HepG2 (cell line): ENCODE results near the gene CFAP69. TPM values are rescaled to one million over a fixed set of nuclear protein-coding genes. Genes with fewer than 3 reads are reported as not detected.

ENCODE experiments used
- ATAC-seq: fragments of 200-7000 bp; cut with Tn5 transposase; 3 replicates; pipeline ENCODE4 v1.9.1; 2020; ENCODE audit warnings: mild to moderate bottlenecking, moderate library complexity
- BruUV-seq: library from RNA; stranded (reverse); fragments of 400-500 nt; replicated peaks from 2 replicates; lab custom pipeline; 2021; lab: Mats Ljungman, UMichigan
- CTCF ChIA-PET: fragments of 300-600 bp; formaldehyde crosslinking; extraction: SDS; loops from one replicate; lab custom pipeline; 2021; ENCODE audit warnings: low total read pairs, inconsistent platforms, low intra/inter-chr PET ratio; lab: Yijun Ruan, JAX
- POLR2A ChIA-PET: fragments of 350-600 bp; sonication (Branson Sonifier 250); formaldehyde crosslinking; loops from one replicate; lab custom pipeline; 2020; ENCODE audit warnings: antibody characterized with exemption, inconsistent platforms; lab: Yijun Ruan, JAX
- DNase-seq: peaks from one replicate; pipeline ENCODE4 v3.0.0-alpha.2; 2015; ENCODE audit warnings: low spot score
- FAIRE-seq: peaks from 3 replicates; lab custom pipeline; 2011; peaks lifted over from hg19 to GRCh38; lab: Jason Lieb, UNC
- H2AFZ ChIP-seq: one replicate; pipeline ENCODE4 v1.6.1; 2011; ENCODE audit warnings: low read length, inconsistent platforms
- H3K27ac ChIP-seq: fragments of 300-600 bp; 3 replicates; pipeline ENCODE4 v1.8.0; 2011; ENCODE audit warnings: mixed run types, mild to moderate bottlenecking, mixed read lengths, low read length, inconsistent platforms; ENCODE audit not compliant: insufficient read depth; ENCODE audit errors: extremely low read length
- H3K27me3 ChIP-seq, 2 experiments: fragments of 200-600 bp in 1 of 2; 2 replicates in 1 of 2; 3 replicates in 1 of 2; pipeline versions ENCODE4 v1.6.0 to v1.8.0; 2011; ENCODE audit warnings: low read length in 2 of 2, mild to moderate bottlenecking in 2 of 2, moderate library complexity in 2 of 2, inconsistent platforms in 1 of 2; ENCODE audit not compliant: insufficient read depth in 2 of 2, control insufficient read depth in 1 of 2
- H3K36me3 ChIP-seq, 2 experiments: fragments of 200-600 bp in 1 of 2; replicated peaks in 1 of 2; 2 replicates in 1 of 2; 3 replicates in 1 of 2; pipeline versions ENCODE4 v1.5.1 to v1.8.0; 2011; ENCODE audit warnings: low read length in 2 of 2, inconsistent platforms in 1 of 2; ENCODE audit not compliant: insufficient read depth in 2 of 2, control insufficient read depth in 1 of 2
- H3K4me1 ChIP-seq: 2 replicates; pipeline ENCODE4 v1.5.1; 2012; ENCODE audit warnings: low read length, inconsistent platforms; ENCODE audit not compliant: insufficient read depth
- H3K4me2 ChIP-seq: 2 replicates; pipeline ENCODE4 v1.6.0; 2011; ENCODE audit warnings: low read depth, low read length, inconsistent platforms
- H3K4me3 ChIP-seq, 3 experiments: fragments of 200-600 bp in 1 of 3; sonication (generic), shearing (Covaris generic) in 1 of 3; replicated peaks in 1 of 3; 2 replicates each; pipeline ENCODE4 v1.5.1; 2011 to 2016; ENCODE audit warnings: low read length in 3 of 3, inconsistent platforms in 2 of 3, low read depth in 2 of 3, mild to moderate bottlenecking in 2 of 3, control low read depth in 1 of 3, mixed read lengths in 1 of 3; ENCODE audit not compliant: insufficient read depth in 1 of 3
- H3K79me2 ChIP-seq: one replicate; pipeline ENCODE4 v1.6.1; 2011; ENCODE audit warnings: low read length, inconsistent platforms; ENCODE audit not compliant: insufficient read depth
- H3K9ac ChIP-seq: 2 replicates; pipeline ENCODE4 v1.6.0; 2011; ENCODE audit warnings: mild to moderate bottlenecking, low read depth, low read length, inconsistent platforms; ENCODE audit not compliant: insufficient read depth
- H3K9me3 ChIP-seq: 2 replicates; pipeline ENCODE4 v1.5.1; 2012; ENCODE audit warnings: mild to moderate bottlenecking, low read length
- H4K20me1 ChIP-seq: 2 replicates; pipeline ENCODE4 v1.6.0; 2011; ENCODE audit warnings: inconsistent platforms, mild to moderate bottlenecking, low read length, moderate library complexity; ENCODE audit not compliant: insufficient read depth
- GMEB1 ChIP-seq: sonication (generic); formaldehyde crosslinking; IDR thresholded peaks from 2 replicates; pipeline ENCODE4 v1.5.1; 2020; ENCODE audit warnings: missing genetic modification reagents, mild to moderate bottlenecking, borderline replicate concordance
- KDM6A ChIP-seq: IDR thresholded peaks from 2 replicates; pipeline ENCODE4 v1.6.1; 2016; ENCODE audit warnings: low read depth
- ZBTB26 ChIP-seq: IDR thresholded peaks from 2 replicates; pipeline ENCODE4 v1.6.1; 2016; ENCODE audit warnings: missing compliant biosample characterization, missing genetic modification reagents, borderline replicate concordance
- ZNF256 ChIP-seq: sonication (generic); formaldehyde crosslinking; conservative IDR thresholded peaks from 2 replicates; pipeline ENCODE4 v1.4.0; 2020; ENCODE audit warnings: missing genetic modification reagents
- WGBS: methylation state at CpG from one replicate; pipeline ENCODE4 v1.1.6; 2017; ENCODE audit warnings: low lambda C conversion rate; 5-methylcytosine and 5-hydroxymethylcytosine counted together
- in situ Hi-C: cut with HindIII; loops from 2 replicates; pipeline ENCODE4 v1.10.0; 2017; ENCODE audit warnings: low pct_unique_long_range_greater_than_20kb; ENCODE audit not compliant: extremely low pct_ligation_motif_present
- intact Hi-C: fragments of 100-400 bp; cut with micrococcal nuclease; formaldehyde crosslinking; loops from one replicate; pipeline ENCODE4 v1.10.0; 2022; ENCODE audit not compliant: unreplicated experiment
- polyA plus RNA-seq, 8 experiments: library from polyadenylated mRNA; depleted of rRNA in 3 of 8; stranded (reverse) in 7 of 8; unstranded in 1 of 8; fragments of >200 nt; fragmentation: Illumina TruSeq in 4 of 8; extraction: Trizol in 4 of 8; gene quantifications; 2 replicates each; pipeline versions ENCODE4 v1.2.1 to v1.2.3, GENCODE V29; 2011 to 2016; ENCODE audit warnings: low read depth in 4 of 8, missing spikeins in 1 of 8, mixed read lengths in 1 of 8; ENCODE audit not compliant: insufficient read depth in 1 of 8
- total RNA-seq, 5 experiments: library from RNA; depleted of rRNA; stranded (reverse); fragments of >200 nt; fragmentation: Illumina TruSeq; extraction: Trizol; gene quantifications; 2 replicates each; pipeline ENCODE4 v1.2.3, GENCODE V29; 2016; ENCODE audit warnings: low read depth in 1 of 5

The CFAP69 gene
- total and polyA plus RNA-seq, 2 of the 13 experiments (the other 11 are each of a cell fraction or from before 2014, with no cell fraction given): 2.2 to 4.0 TPM

GRCh38 chr7:90236721-90237289, 8.2 kb upstream of the CFAP69 start:
- POLR2A ChIA-PET: no interaction called here

More at GRCh38 chr7:90236721-90237289, 8.2 kb upstream of the CFAP69 start:
- CTCF ChIA-PET: no interaction called here
- Histone ChIP-seq H2AFZ (no peak overlapping the region), H3K79me2 (no peaks in the 10 kb centered on the region), H3K36me3 (no peaks in the 10 kb centered on the region), H3K27ac (no peak overlapping the region), H3K9me3 (no peaks in the 10 kb centered on the region), H3K4me3 (no peak overlapping the region), H3K4me2 (no peak overlapping the region), H3K4me1 (no peaks in the 10 kb centered on the region), H3K27me3 (no peaks in the 10 kb centered on the region), H4K20me1 (no peaks in the 10 kb centered on the region), H3K9ac (no peak overlapping the region)
- ATAC-seq (no peak), FAIRE-seq (no peak), DNase-seq (no peak)
- intact Hi-C loops: loop anchor here (5.0 kb wide), 1 partner anchor 40 kb away; no protein-coding TSS in a partner anchor
- in situ Hi-C loops: no loop called here
- BruUV-seq: no TSS peak
- no peak for TF ChIP-seq GMEB1 (CRISPR knock-in tag)
- no peak for TF ChIP-seq KDM6A (CRISPR knock-in tag)
- TF ChIP-seq ZNF256 (CRISPR knock-in tag): no peak
- no peak for TF ChIP-seq ZBTB26
- 96% methylated on average over 1 of the region's 1 CpG for WGBS
